Prostate gland (tissue), 2 donors: ENCODE data around the gene RPL39L. TPM values are rescaled to one million over a fixed set of nuclear protein-coding genes. Genes with fewer than 3 reads are reported as not detected.

ENCODE experiments used
- DNase-seq: peaks from one replicate; pipeline ENCODE4 v3.0.0-alpha.2; 2019; ENCODE audit warnings: low spot score
- H3K27ac ChIP-seq, 2 donors: fragments of 200-600 bp; sonication (generic); 2 replicates each; pipeline ENCODE4 v1.5.1; 2017 to 2019
- H3K27me3 ChIP-seq: fragments of 200-600 bp; sonication (generic); replicated peaks from 2 replicates; pipeline ENCODE4 v1.5.1; 2019; ENCODE audit not compliant: insufficient read depth
- H3K36me3 ChIP-seq, 2 donors: fragments of 200-600 bp; sonication (generic); 1 replicate in 1 of 2; 2 replicates in 1 of 2; pipeline versions ENCODE4 v1.5.1 to v1.8.1; 2017 to 2019
- H3K4me1 ChIP-seq: fragments of 200-600 bp; sonication (generic); replicated peaks from 2 replicates; pipeline ENCODE4 v1.5.1; 2019
- H3K4me3 ChIP-seq, 2 donors: fragments of 200-600 bp; sonication (generic); 2 replicates each; pipeline ENCODE4 v1.5.1; 2017 to 2019
- H3K9me3 ChIP-seq: fragments of 200-600 bp; sonication (generic); 2 replicates; pipeline ENCODE4 v1.5.1; 2017
- POLR2A ChIP-seq: fragments of 450-650 bp; IDR thresholded peaks from one replicate; pipeline ENCODE4 v1.6.1; 2016; ENCODE audit warnings: antibody characterized with exemption, mild to moderate bottlenecking
- POLR2AphosphoS5 ChIP-seq: sonication (generic); formaldehyde crosslinking; IDR thresholded peaks from one replicate; pipeline ENCODE4 v1.6.1; 2017; ENCODE audit warnings: antibody characterized with exemption
- WGBS: methylation state at CpG from one replicate; pipeline ENCODE4 v1.1.5; 2018; 5-methylcytosine and 5-hydroxymethylcytosine counted together
- intact Hi-C: fragments of 100-400 bp; cut with DNase I; formaldehyde crosslinking; loops from one replicate; pipeline ENCODE4 v1.14.2; 2022
- total RNA-seq, 2 donors: library from RNA; depleted of rRNA; stranded (reverse); fragments of >200 nt; gene quantifications; one replicate each; pipeline ENCODE4 v1.1.0, GENCODE V29; 2016
- TF ChIP-seq, protein P1 (sequence below), 4 experiments: fragments of 200-600 bp in 2 of 4; fragments of 450-650 bp in 2 of 4; sonication (generic) in 2 of 4; IDR thresholded peaks; 1 replicate in 3 of 4; 2 replicates in 1 of 4; pipeline ENCODE4 v1.5.1; 2016 to 2019; ENCODE audit warnings: antibody characterized with exemption in 4 of 4, mild to moderate bottlenecking in 2 of 4, moderate library complexity in 2 of 4

The RPL39L gene
- 10 to 100 TPM; 27.5 to 57.9 TPM for total RNA-seq

DNA sequence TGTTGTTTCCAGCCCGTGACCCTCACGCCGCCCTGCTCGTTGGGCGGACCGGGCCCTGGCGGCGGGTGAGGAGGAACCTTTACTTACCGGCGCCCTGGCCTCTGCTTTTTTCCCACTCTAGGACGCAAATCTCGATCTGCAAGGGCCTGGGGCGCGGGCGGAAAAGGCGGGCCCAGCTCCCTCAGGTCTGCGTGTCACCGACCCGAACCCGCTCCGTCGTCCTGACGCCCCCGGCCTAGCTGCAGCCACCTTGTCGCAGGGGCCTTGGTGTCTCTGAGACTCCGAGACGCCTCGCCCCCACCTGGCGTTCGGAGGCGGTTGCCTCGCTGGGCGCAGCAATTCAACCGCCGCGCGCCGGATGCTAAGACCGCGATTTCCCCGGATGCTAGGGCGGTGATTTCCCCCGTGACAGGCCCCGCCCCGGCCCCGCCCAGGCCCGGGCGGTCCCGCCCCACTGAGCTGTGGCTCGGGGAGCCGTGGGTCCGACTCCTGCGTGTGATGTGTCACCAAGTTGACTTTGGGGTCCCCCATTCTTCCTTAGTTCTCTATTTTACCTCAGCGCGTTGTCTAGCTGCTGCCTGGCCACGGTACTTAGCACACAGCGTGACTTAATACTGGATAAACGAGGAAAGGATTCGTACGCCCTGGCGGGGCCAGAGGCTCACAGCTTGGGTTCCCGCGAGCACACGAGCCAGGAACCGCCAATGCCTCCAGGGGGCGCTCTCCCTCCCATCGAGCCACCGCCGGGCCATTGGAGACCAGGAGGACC lies at the start of gene RPL39L:
RPL39L (minus strand) TSS at position 371 of the 769 bp plus-strand sequence. CDS start 18,196 bp downstream, outside the sequence.
- Histone ChIP-seq H3K27ac (peak within 1 kb of the TSS; percentile 44 to 59), H3K9me3 (no peaks in the 10 kb centered on the region), H3K4me1 (no peaks in the 10 kb centered on the region), H3K36me3 (no peaks in the 10 kb centered on the region), H3K27me3 (no peaks in the 10 kb centered on the region), H3K4me3 (peak within 1 kb of the TSS; percentile 30 to 45)
- 4% methylated on average over 69 of the region's 69 CpGs for WGBS
- TF ChIP-seq POLR2AphosphoS5 = peak; percentile 67
- TF ChIP-seq, protein P1, sequence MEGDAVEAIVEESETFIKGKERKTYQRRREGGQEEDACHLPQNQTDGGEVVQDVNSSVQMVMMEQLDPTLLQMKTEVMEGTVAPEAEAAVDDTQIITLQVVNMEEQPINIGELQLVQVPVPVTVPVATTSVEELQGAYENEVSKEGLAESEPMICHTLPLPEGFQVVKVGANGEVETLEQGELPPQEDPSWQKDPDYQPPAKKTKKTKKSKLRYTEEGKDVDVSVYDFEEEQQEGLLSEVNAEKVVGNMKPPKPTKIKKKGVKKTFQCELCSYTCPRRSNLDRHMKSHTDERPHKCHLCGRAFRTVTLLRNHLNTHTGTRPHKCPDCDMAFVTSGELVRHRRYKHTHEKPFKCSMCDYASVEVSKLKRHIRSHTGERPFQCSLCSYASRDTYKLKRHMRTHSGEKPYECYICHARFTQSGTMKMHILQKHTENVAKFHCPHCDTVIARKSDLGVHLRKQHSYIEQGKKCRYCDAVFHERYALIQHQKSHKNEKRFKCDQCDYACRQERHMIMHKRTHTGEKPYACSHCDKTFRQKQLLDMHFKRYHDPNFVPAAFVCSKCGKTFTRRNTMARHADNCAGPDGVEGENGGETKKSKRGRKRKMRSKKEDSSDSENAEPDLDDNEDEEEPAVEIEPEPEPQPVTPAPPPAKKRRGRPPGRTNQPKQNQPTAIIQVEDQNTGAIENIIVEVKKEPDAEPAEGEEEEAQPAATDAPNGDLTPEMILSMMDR (IDR thresholded peaks at IDR 0.05) = peak; percentile 43 to 86 (median 75)
- TF ChIP-seq POLR2A = peak; percentile 38
- intact Hi-C loops = no loop called here
- DNase-seq = peak; percentile 68

DNA sequence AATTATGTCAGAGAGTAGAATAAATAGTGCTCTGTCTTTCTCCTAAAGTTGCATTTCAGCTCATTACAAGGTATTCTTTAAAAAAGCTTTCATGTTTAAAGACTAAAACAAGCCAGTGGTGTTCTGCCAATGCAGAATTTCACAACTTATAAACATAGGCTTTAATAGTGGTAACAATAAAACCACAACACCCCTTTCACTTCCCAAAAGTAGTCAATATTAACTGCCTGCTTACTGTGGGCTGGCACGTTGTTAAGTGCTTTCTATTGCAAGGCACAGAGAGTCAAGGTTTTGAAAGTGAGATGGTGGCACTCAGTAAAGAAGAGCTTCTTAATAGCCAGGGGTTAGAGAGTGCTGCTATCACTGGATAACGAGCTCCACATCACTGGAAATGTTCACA lies 49.6 kb upstream of the RPL39L start:
- no peak for DNase-seq
- no peak overlapping the region for H3K4me3 ChIP-seq
- H3K27ac ChIP-seq = peak overlapping the region; percentile 14 to 53
- TF ChIP-seq POLR2AphosphoS5 = peak; percentile 23
- TF ChIP-seq, protein P1 (IDR thresholded peaks at IDR 0.05) = no peak
- TF ChIP-seq POLR2A = no peak
- intact Hi-C loops = no loop called here
- no peaks in the 10 kb centered on the region for H3K27me3 ChIP-seq
- no peaks in the 10 kb centered on the region for H3K9me3 ChIP-seq
- H3K4me1 ChIP-seq = no peaks in the 10 kb centered on the region
- H3K36me3 ChIP-seq = no peaks in the 10 kb centered on the region
- 22% methylated on average over 2 of the region's 2 CpGs for WGBS

DNA sequence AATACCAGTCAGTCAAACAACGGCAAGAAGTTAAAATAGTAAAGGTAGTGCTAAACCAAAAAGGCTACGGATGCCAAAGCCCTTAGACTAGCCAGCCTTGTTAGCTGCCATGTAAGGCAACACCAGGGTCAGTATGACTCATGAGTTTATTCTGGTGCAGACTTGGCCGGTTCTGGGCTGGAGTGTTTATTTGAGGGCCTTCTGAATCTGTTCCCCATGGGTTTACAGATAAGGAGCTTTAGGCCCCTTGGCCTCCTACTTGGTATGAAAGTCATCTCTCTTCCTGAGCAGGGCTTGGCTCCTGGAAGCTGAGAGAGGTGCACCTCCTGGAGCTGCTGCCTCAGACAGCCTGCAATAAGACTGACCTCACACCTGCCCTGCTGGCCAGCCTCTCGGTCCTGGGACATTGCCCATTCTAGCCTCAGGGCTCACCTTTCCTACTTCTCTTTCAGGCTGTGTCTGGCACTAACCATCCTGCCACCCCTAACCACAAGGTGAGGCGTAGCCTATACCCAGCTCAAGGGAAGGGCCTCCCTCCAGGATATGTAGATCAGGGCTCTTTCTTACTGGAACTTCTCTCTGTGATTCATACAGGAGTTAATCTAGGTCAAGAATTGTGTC lies 47.6 kb upstream of the RPL39L start:
- peak; percentile 11 for DNase-seq
- Histone ChIP-seq H3K36me3 (no peaks in the 10 kb centered on the region), H3K27me3 (no peaks in the 10 kb centered on the region), H3K9me3 (no peaks in the 10 kb centered on the region), H3K4me3 (no peak overlapping the region), H3K4me1 (no peaks in the 10 kb centered on the region), H3K27ac (peak overlapping the region; percentile 29 to 53)
- WGBS = 48% methylated on average over 5 of the region's 5 CpGs
- TF ChIP-seq POLR2AphosphoS5 (peak; percentile 42), POLR2A (no peak)
- TF ChIP-seq, protein P1 (IDR thresholded peaks at IDR 0.05) = no peak
- intact Hi-C loops = no loop called here

DNA sequence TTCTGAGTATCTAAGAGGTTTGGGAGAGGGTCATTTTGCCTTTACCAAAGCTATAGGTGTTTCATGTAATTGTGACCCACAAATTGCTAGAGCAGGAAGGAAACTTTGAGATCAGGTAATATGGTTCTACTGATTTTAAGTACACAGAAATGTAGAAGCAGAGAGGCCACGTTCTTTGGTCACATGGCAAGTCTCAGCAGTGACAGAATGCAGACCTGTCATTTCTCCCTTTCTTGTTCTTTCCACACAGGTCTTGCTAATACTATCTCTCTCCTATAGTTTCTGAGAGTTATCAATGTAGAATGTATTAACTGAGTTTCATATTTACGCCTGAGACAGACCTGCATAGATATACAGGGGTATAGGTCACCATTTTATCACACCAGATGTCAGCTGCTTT lies 47.1 kb upstream of the RPL39L start:
- H3K4me3 ChIP-seq = no peak overlapping the region
- H3K27me3 ChIP-seq = no peaks in the 10 kb centered on the region
- DNase-seq = no peak
- no peaks in the 10 kb centered on the region for H3K9me3 ChIP-seq
- 60% methylated on average over 2 of the region's 2 CpGs for WGBS
- H3K27ac ChIP-seq = peak overlapping the region; percentile 29 to 33
- no peaks in the 10 kb centered on the region for H3K36me3 ChIP-seq
- intact Hi-C loops = no loop called here
- no peaks in the 10 kb centered on the region for H3K4me1 ChIP-seq
- TF ChIP-seq POLR2AphosphoS5 (no peak), POLR2A (no peak)
- TF ChIP-seq, protein P1 (IDR thresholded peaks at IDR 0.05) = no peak
